HepG2 (cell line): ENCODE data around the gene NPC1. TPM values are rescaled to one million over a fixed set of nuclear protein-coding genes. Genes with fewer than 3 reads are reported as not detected.

Experiments used
- CCDC6 ChIP-seq: sonication (generic); formaldehyde crosslinking; IDR thresholded peaks from 2 replicates; pipeline ENCODE4 v1.8.1; 2022; ENCODE audit warnings: mild to moderate bottlenecking, missing genetic modification reagents, moderate library complexity
- CENPT ChIP-seq: sonication (generic); formaldehyde crosslinking; IDR thresholded peaks from 2 replicates; pipeline ENCODE4 v1.8.0; 2022; ENCODE audit warnings: low read depth, mild to moderate bottlenecking, moderate library complexity, missing genetic modification reagents
- DMAP1 ChIP-seq: IDR thresholded peaks from 2 replicates; pipeline ENCODE4 v1.6.1; 2016
- FOXK1 ChIP-seq: sonication (generic); formaldehyde crosslinking; IDR thresholded peaks from 2 replicates; pipeline ENCODE4 v1.4.0; 2020; ENCODE audit warnings: low read depth, missing genetic modification reagents, borderline replicate concordance
- GLMP ChIP-seq: sonication (generic); formaldehyde crosslinking; IDR thresholded peaks from 2 replicates; pipeline ENCODE4 v1.9.0; 2021; ENCODE audit warnings: missing genetic modification reagents, mild to moderate bottlenecking, borderline replicate concordance
- HNF4A ChIP-seq: sonication (generic); formaldehyde crosslinking; IDR thresholded peaks from 2 replicates; pipeline ENCODE4 v1.4.0; 2020; ENCODE audit warnings: missing genetic modification reagents
- HOXD1 ChIP-seq: sonication (generic); formaldehyde crosslinking; IDR thresholded peaks from 2 replicates; pipeline ENCODE4 v1.5.0; 2020; ENCODE audit warnings: missing genetic modification reagents
- JUN ChIP-seq: sonication (generic); formaldehyde crosslinking; IDR thresholded peaks from 2 replicates; pipeline ENCODE4 v1.4.0; 2020; ENCODE audit warnings: mild to moderate bottlenecking, missing genetic modification reagents
- LCORL ChIP-seq, 2 experiments: fragments of 450-650 bp in 1 of 2; sonication (generic) in 1 of 2; formaldehyde crosslinking in 1 of 2; IDR thresholded peaks; 2 replicates each; pipeline versions ENCODE4 v1.5.0 to v1.6.1; 2017 to 2020; ENCODE audit warnings: antibody characterized with exemption in 1 of 2, missing genetic modification reagents in 1 of 2
- MATR3 ChIP-seq: sonication (generic); formaldehyde crosslinking; IDR thresholded peaks from 2 replicates; pipeline ENCODE4 v1.4.0; 2020; ENCODE audit warnings: missing genetic modification reagents
- MLXIP ChIP-seq: sonication (generic); formaldehyde crosslinking; IDR thresholded peaks from 2 replicates; pipeline ENCODE4 v1.9.0; 2021; ENCODE audit warnings: missing genetic modification reagents, borderline replicate concordance
- PHF8 ChIP-seq: sonication (generic); formaldehyde crosslinking; IDR thresholded peaks from 2 replicates; pipeline ENCODE4 v1.5.0; 2020; ENCODE audit warnings: missing genetic modification reagents
- SRSF4 ChIP-seq: fragments of 200-400 bp; formaldehyde crosslinking; IDR thresholded peaks from one replicate; pipeline ENCODE4 v1.6.1; 2018; ENCODE audit warnings: mild to moderate bottlenecking, low read depth, low read length, moderate library complexity; ENCODE audit not compliant: poor library complexity, severe bottlenecking
- SSRP1 ChIP-seq: IDR thresholded peaks from 2 replicates; pipeline ENCODE4 v1.6.1; 2016; ENCODE audit warnings: control low read depth
- ZFY ChIP-seq: sonication (generic); formaldehyde crosslinking; IDR thresholded peaks from 2 replicates; pipeline ENCODE4 v1.4.0; 2020; ENCODE audit warnings: missing genetic modification reagents
- ZMYM3 ChIP-seq: sonication (generic); formaldehyde crosslinking; IDR thresholded peaks from 2 replicates; pipeline ENCODE4 v1.5.1; 2020; ENCODE audit warnings: mild to moderate bottlenecking, missing genetic modification reagents
- ZNF230 ChIP-seq: sonication (generic); formaldehyde crosslinking; IDR thresholded peaks from 2 replicates; pipeline ENCODE4 v1.4.0; 2020; ENCODE audit warnings: mild to moderate bottlenecking, missing genetic modification reagents
- ZNF441 ChIP-seq: sonication (generic); formaldehyde crosslinking; IDR thresholded peaks from 2 replicates; pipeline ENCODE4 v1.7.0; 2021; ENCODE audit warnings: missing genetic modification reagents, borderline replicate concordance
- ZNF460 ChIP-seq: sonication (generic); formaldehyde crosslinking; IDR thresholded peaks from 2 replicates; pipeline ENCODE4 v1.5.1; 2020; ENCODE audit warnings: missing genetic modification reagents, mild to moderate bottlenecking, borderline replicate concordance
- ZNF564 ChIP-seq: sonication (generic); formaldehyde crosslinking; IDR thresholded peaks from 2 replicates; pipeline ENCODE4 v1.8.1; 2023; ENCODE audit warnings: mild to moderate bottlenecking, missing genetic modification reagents
- ZNF576 ChIP-seq: sonication (generic); formaldehyde crosslinking; IDR thresholded peaks from 2 replicates; pipeline ENCODE4 v1.4.0; 2020; ENCODE audit warnings: mild to moderate bottlenecking, missing genetic modification reagents
- ZNF7 ChIP-seq: IDR thresholded peaks from 2 replicates; pipeline ENCODE4 v1.6.1; 2016; ENCODE audit warnings: missing biosample characterization, missing genetic modification reagents
- ZNF773 ChIP-seq: sonication (generic); formaldehyde crosslinking; IDR thresholded peaks from 2 replicates; pipeline ENCODE4 v1.4.0; 2020; ENCODE audit warnings: missing genetic modification reagents, borderline replicate concordance
- polyA plus RNA-seq, 8 experiments: library from polyadenylated mRNA; depleted of rRNA in 3 of 8; stranded (reverse) in 7 of 8; unstranded in 1 of 8; fragments of >200 nt; fragmentation: Illumina TruSeq in 4 of 8; extraction: Trizol in 4 of 8; gene quantifications; 2 replicates each; pipeline versions ENCODE4 v1.2.1 to v1.2.3, GENCODE V29; 2011 to 2016; ENCODE audit warnings: low read depth in 4 of 8, missing spikeins in 1 of 8, mixed read lengths in 1 of 8; ENCODE audit not compliant: insufficient read depth in 1 of 8
- total RNA-seq, 5 experiments: library from RNA; depleted of rRNA; stranded (reverse); fragments of >200 nt; fragmentation: Illumina TruSeq; extraction: Trizol; gene quantifications; 2 replicates each; pipeline ENCODE4 v1.2.3, GENCODE V29; 2016; ENCODE audit warnings: low read depth in 1 of 5
- TF ChIP-seq, protein P1 (sequence below): sonication (generic); formaldehyde crosslinking; IDR thresholded peaks from 2 replicates; pipeline ENCODE4 v1.5.0; 2020; ENCODE audit warnings: mild to moderate bottlenecking, missing genetic modification reagents, moderate library complexity

Gene NPC1
- total and polyA plus RNA-seq, 2 of the 13 experiments (the other 11 are each of a cell fraction or from before 2014, with no cell fraction given), result 46.5 to 114 TPM

GRCh38 chr18:23503038-23503962 lies 83.0 kb downstream of the NPC1 start, which contains the start of gene RMC1 (continued):
- TF ChIP-seq, protein P1, sequence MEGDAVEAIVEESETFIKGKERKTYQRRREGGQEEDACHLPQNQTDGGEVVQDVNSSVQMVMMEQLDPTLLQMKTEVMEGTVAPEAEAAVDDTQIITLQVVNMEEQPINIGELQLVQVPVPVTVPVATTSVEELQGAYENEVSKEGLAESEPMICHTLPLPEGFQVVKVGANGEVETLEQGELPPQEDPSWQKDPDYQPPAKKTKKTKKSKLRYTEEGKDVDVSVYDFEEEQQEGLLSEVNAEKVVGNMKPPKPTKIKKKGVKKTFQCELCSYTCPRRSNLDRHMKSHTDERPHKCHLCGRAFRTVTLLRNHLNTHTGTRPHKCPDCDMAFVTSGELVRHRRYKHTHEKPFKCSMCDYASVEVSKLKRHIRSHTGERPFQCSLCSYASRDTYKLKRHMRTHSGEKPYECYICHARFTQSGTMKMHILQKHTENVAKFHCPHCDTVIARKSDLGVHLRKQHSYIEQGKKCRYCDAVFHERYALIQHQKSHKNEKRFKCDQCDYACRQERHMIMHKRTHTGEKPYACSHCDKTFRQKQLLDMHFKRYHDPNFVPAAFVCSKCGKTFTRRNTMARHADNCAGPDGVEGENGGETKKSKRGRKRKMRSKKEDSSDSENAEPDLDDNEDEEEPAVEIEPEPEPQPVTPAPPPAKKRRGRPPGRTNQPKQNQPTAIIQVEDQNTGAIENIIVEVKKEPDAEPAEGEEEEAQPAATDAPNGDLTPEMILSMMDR (CRISPR knock-in tag), result peak; percentile 73
- TF ChIP-seq ZNF460 (CRISPR knock-in tag), result no peak
- peak; percentile 69; the same call in 1 of the 2 replicates for TF ChIP-seq ZNF564 (CRISPR knock-in tag)
- peak; percentile 94 for TF ChIP-seq PHF8 (CRISPR knock-in tag)
- TF ChIP-seq ZNF230 (CRISPR knock-in tag), result peak; percentile 66; the same call in 1 of the 2 replicates
- peak; percentile 58; the same call in 1 of the 2 replicates for TF ChIP-seq ZMYM3 (CRISPR knock-in tag)
- no peak for TF ChIP-seq GLMP (CRISPR knock-in tag)
- no peak for TF ChIP-seq MATR3 (CRISPR knock-in tag)
- TF ChIP-seq SRSF4, result no peak
- no peak for TF ChIP-seq HNF4A (CRISPR knock-in tag)
- TF ChIP-seq ZNF576 (CRISPR knock-in tag), result no peak
- no peak for TF ChIP-seq ZNF7 (CRISPR knock-in tag)
- peak; percentile 90 for TF ChIP-seq ZFY
- TF ChIP-seq ZNF441, result no peak
- no peak for TF ChIP-seq LCORL (IDR thresholded peaks at IDR 0.05)
- TF ChIP-seq LCORL (CRISPR knock-in tag; IDR thresholded peaks at IDR 0.05), result peak; percentile 88
- TF ChIP-seq JUN, result no peak
- TF ChIP-seq CENPT (CRISPR knock-in tag), result no peak
- 0 out of 2 replicates have a peak, but pooled peaks have one; percentile 55 for TF ChIP-seq ZNF773 (CRISPR knock-in tag)
- TF ChIP-seq HOXD1 (CRISPR knock-in tag), result peak; percentile 16; the same call in 1 of the 2 replicates
- TF ChIP-seq DMAP1 (CRISPR knock-in tag), result peak; percentile 74; the same call in 1 of the 2 replicates
- TF ChIP-seq CCDC6, result peak; percentile 96; the same call in 1 of the 2 replicates
- no peak for TF ChIP-seq SSRP1 (CRISPR knock-in tag)
- peak; percentile 61; the same call in 1 of the 2 replicates for TF ChIP-seq FOXK1 (CRISPR knock-in tag)
- TF ChIP-seq MLXIP (CRISPR knock-in tag), result no peak
